GM12865 (cell line): Measurements from ENCODE around the gene PPP1R13B.

Experiments used
- DNase-seq: peaks from one replicate; pipeline ENCODE4 v3.0.0; 2010; ENCODE audit warnings: low read depth
- H3K4me3 ChIP-seq: 2 replicates; pipeline ENCODE4 v1.5.1; 2011; ENCODE audit warnings: mild to moderate bottlenecking, low read depth, low read length, control low read depth
- CTCF ChIP-seq: IDR thresholded peaks from 2 replicates; pipeline ENCODE4 v1.5.1; 2011; ENCODE audit warnings: low read length, control low read depth, low read depth, inconsistent platforms; ENCODE audit not compliant: insufficient read depth; ENCODE audit errors: missing control alignments

PPP1R13B gene

GRCh38 chr14:103716899-103717411, 130.4 kb downstream of the PPP1R13B start:
- peak overlapping the region; percentile 74 for H3K4me3 ChIP-seq
- no peak for DNase-seq
- no peak for TF ChIP-seq CTCF

GRCh38 chr14:103716091-103716801, 131.1 kb downstream of the PPP1R13B start:
- DNase-seq, result no peak
- H3K4me3 ChIP-seq, result peak overlapping the region; percentile 74
- TF ChIP-seq CTCF, result no peak

- peak within 1 kb of the TSS; percentile 74 for H3K4me3 ChIP-seq
- peak; percentile 100 for DNase-seq
- no peak for TF ChIP-seq CTCF
These were observed 132.0 kb downstream of the PPP1R13B start, which contains the start of the genes XRCC3 and ZFYVE21 for GRCh38 chr14:103715052-103716000. Gene XRCC3, minus strand, starts transcription at chr14:103715451. Its CDS starts 4,364 bp downstream, at chr14:103711087. Gene ZFYVE21, plus strand, starts transcription at chr14:103715810. Its CDS starts 32 bp downstream, at chr14:103715842.

- DNase-seq, result no peak
- peak overlapping the region; percentile 74 for H3K4me3 ChIP-seq
- TF ChIP-seq CTCF, result no peak
These were observed 133.2 kb downstream of the PPP1R13B start for GRCh38 chr14:103714063-103714724.

- H3K4me3 ChIP-seq, result no peak overlapping the region
- no peak for DNase-seq
- TF ChIP-seq CTCF, result no peak
These were observed 133.9 kb downstream of the PPP1R13B start for GRCh38 chr14:103713304-103714062.
